ENCODE data around the gene NBPF1.
"Not testable (repeated sequence)": the region's sequence is repeated elsewhere in the genome, so short reads cannot be mapped to it uniquely, and the experiment has no call there.

NBPF1 gene

GRCh38 chr1:16641159-16641975, 28.0 kb upstream of the NBPF1 start:
- DNase-seq (ENCODE audit: low read depth): not testable (repeated sequence)

DNA sequence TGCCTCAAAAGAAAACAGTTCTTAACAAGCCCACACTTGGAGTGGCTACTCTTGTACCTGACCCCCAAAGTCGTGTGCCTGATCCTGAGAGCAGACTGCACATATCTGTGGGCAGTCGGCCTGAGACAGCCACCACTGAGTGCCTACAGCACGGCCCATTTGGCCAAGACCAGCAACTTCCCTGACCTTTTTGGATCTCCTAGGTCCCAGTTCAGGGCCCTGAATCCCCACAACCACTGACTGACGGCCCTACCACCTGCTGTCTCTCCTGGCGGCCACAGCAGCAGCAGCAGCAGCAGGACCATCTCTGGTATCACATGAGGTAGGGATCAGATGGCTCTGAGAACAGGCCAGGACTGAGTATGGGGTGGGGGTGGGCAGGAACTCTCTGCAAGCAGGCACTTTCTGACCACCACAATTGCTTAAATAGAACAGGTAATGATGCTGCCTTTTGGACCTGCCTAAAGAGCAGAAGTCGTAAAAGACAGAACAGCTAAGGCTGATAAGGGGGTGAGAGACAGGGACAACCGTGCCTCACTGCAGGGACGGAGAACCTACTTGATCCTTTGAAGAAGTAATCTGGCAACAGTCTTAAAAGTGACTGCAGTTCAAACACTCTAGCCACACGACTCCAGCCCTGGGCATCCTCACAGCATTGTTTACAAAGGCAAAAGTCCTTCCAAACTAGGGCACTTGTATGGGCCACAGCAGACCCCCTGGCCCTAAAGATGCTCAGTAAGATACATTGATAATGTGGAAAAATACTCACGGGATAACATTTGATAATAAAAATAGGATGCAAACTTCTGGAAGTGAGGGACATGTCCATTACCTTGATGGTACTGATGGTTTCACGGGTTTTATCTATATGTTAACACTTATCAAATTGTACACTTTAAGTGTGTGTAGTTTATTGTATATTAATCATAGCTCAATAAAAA, 26.0 kb upstream of the NBPF1 start:
- DNase-seq (ENCODE audit: low read depth): peak; percentile 0

GRCh38 chr1:16637941-16638778, 24.8 kb upstream of the NBPF1 start:
- peak; percentile 0 for DNase-seq (ENCODE audit: low read depth)

DNA sequence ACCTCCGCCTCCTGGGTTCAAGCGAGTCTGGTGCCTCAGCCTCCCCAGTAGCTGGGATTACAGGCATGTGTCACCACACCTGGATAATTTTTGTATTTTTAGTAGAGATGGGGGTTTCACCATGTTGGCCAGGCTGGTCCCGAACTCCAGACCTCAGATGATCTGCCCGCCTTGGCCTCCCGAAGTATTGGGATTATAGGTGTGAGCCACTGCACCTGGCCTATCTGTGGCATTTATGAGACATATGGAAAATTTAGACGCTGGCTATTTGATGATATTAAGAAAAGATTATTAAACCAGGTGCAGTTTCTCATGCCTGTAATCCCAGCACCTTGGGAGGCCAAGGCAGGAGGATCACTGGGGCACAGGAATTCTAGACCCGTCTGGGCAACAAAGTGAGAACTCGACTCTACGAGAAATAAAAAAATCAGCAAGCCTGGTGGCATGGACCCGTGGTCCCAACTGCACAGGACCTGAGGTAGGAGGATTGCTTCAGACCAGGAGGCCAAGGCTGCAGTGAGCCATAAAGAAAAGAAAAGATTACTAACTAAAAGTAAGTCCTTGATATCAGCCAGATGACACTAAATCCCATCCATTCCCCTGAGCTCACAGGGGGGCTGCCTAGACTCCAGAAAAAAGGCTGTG, 23.3 kb upstream of the NBPF1 start:
- DNase-seq (ENCODE audit: low read depth): not testable (repeated sequence)

DNA sequence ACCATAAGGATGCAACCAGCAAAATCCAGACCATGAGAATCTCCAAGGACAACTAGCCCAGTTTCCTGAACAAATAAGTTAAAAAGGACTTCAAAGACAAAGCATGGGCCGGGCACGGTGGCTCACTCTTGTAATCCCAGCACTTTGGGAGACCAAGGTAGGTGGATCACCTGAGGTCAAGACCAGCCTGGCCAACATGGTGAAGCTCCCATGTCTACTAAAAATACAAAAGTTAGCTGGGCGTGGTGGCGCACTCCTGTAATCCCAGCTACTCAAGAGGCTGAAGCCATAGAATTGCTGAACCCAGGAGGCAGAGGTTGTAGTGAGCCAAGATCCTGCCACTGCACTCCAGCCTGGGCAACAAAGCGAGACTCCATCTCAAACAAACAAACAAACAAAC, 22.6 kb upstream of the NBPF1 start:
- DNase-seq (ENCODE audit: low read depth): not testable (repeated sequence)

DNA sequence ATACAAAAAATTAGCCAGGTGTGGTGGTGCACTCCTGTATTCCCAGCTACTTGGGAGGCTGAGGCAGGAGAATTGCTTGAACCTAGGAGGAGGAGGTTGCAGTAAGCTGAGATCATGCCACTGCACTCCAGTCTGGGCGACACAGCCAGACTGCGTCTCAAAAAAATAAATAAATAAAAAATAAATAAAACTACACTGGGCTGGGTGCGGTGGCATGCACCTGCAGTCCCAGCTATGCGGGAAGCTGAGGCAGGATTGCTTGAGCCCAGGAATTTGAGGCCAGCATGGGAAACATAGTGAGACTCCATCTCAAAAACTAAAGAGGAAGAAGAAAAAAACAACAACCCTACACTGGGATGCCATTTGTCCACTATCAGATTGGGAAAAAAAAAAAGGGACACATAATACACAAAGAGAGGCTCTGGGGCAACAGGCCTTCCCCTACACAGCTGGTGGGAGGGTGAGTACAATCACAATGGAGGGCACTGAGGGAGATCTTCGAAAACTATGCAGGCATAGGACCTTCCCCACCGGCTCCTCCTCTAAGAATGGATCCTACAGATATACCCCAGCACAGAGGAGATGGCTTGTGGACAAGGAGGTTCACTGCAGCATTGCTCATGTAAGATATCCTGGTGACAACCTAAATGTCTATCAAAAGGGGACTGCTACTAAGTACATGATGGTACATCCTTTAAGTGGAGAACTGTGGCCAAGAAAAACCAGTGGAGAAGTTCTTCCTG, 20.3 kb upstream of the NBPF1 start:
- DNase-seq (ENCODE audit: low read depth): not testable (repeated sequence)

GRCh38 chr1:16632044-16632850, 18.9 kb upstream of the NBPF1 start:
- peak; percentile 1 for DNase-seq (ENCODE audit: low read depth)

DNA sequence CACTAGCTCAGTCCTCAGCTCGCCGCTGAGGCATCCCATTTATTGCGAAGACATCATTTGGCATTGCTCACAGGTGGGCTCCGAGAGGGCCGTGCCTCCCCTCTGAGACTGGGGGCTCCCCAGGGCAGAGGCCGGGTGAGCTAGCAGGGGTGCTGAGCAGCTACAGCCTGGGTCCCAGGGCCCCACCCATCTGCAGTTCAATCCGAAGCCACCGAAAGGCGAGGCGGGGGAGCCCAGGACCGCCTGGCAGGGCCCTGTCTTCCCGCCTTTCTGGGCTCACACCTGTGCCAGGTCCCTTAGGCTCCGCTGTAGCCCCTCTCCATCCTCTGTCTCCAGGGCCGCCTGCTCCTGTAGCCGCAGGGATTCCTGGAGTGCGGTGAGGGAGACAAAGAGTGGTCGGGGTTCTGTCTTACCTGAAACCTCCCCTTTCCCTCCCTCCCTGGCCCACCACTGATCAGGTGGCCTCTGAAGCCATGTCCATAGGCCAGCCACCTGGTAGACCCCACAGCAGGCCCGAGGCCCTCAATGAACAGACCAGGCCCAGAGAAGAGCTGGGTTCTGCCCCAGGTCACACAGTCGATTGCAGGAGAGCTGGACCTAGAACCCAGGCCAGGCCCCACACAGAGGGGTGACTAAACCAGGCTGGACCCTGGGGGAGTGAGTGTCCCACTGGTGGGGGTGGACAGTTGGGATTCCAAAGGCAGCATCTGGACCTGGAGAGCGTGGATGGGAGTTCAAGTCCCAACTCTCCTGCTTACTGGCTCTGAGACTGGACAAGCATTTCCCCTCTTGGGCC, 18.1 kb upstream of the NBPF1 start:
- peak; percentile 0 for DNase-seq (ENCODE audit: low read depth)

GRCh38 chr1:16630661-16631247, 17.4 kb upstream of the NBPF1 start:
- no peak for DNase-seq (ENCODE audit: low read depth)

GRCh38 chr1:16629916-16630530, 16.7 kb upstream of the NBPF1 start:
- not testable (repeated sequence) for DNase-seq (ENCODE audit: low read depth)

DNA sequence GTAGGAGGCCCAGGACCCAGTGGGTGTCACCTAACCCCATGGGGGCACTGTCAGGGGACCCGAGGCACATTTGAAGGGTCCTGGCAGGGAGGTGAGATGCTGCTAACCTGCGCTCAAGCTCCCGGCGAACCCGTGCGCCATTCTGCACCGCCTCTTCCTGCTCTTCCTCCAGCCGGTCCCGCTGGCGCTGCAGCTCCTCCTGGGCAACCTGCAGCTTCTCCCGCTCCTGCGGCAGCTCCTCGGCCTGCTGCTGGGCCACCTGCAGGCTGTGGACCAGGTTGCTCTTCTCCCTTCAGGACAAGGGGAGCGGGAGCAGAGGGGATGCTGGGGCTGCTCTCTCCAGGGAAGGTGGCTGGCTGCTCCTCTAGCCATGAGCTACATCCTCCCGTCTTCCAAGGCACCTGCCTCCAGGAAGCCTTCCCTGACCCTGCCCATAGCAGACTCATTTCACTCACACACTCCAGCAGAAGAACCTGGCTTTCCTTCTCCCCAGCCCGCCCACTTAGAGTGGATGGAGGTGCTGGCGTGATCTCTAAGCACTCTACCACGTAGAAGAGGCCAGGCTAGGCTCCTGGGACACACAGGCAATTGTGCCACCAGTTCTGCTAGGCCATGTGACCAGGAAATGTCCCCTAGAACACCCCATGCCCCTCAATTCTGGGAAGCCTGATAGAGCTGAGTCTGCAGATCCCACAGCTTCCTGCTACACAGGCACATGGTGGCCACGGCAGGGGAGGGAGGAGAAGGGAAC, 15.2 kb upstream of the NBPF1 start:
- DNase-seq (ENCODE audit: low read depth): no peak

GRCh38 chr1:16626409-16626983, 13.1 kb upstream of the NBPF1 start:
- not testable (repeated sequence) for DNase-seq (ENCODE audit: low read depth)

- no peak for DNase-seq (ENCODE audit: low read depth)
Measured at GRCh38 chr1:16625497-16626408, 12.4 kb upstream of the NBPF1 start.

DNA sequence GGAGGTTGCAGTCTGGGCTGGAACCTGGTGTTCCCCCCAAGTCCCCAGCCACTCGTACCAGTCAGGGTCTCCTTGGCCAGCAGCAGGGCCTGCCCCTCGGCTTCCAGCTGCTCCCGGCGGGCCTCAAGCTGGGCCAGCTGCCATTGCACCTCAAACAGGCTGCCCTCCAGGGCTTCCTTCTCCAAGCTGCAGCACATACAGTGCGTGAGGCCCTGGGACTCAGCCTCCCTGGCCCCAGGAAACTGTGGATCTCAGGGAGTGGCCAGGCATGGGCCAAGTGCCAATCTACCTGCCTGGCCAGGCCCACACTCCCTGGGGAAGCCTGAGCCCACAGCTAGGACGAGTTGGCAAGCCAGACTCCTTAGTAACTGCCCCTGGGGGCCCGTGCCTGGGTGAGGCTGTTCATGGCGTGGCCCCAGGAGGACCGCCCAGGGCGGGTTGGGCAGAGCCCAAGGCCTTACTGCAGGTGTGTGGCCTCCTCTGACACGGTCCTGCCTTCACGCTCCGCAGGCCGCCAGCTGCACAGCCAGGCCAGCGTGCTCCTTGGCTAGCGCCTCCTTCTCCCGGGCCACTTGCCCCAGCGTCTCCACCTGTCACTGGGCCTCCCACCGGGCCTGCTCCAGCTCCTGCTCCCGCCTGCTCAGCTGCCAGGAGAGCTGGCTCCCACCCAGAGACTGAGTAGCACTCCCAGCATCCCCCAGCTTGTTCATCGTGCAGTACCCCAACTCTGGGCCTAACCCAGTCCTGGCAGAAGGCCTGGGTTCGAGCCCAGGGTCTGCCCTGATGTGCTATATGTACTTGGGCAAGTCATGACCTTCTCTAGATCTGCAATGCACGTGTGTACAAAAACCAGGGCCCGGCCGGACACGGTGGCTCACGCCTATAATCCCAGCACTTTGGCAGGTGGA, 10.7 kb upstream of the NBPF1 start:
- DNase-seq (ENCODE audit: low read depth): not testable (repeated sequence)

- DNase-seq (ENCODE audit: low read depth): not testable (repeated sequence)
Measured at GRCh38 chr1:16623337-16623736, 10.0 kb upstream of the NBPF1 start.
